Measurements from ENCODE around the gene VTCN1. TPM values are rescaled to one million over a fixed set of nuclear protein-coding genes. Genes with fewer than 3 reads are reported as not detected.

VTCN1 gene
- total and polyA plus RNA-seq, 2 donors (not counting 3 experiments of a cell fraction or from before 2014, with no cell fraction given), result not detected

DNA sequence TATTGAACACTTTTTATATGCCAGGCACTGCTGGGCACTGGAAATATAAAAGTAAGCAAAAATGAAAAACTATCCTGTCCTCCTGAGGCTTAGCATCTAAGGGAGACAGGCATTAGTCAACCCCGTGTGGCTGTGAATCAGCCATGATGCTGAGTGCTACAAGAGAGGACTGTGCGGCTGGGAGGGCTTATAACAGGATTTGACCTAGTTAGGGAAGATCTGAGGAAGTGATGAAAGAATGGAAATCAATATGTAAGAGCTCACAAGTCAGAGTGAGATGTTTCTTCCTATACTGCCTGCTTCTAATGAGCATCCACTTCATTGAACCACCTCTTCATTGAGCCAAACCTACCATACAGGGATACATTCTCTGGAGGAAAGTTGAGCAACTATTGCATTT lies 104.2 kb downstream of the VTCN1 start:
- H3K9me1 ChIP-seq (replicated peaks; ENCODE audit: control insufficient read depth, extremely low read depth, insufficient read depth, low read length), result no peaks in the 10 kb centered on the region
- dilution Hi-C loops (cut with MboI; ENCODE audit: extremely low pct_ligation_motif_present, low sequenced_read_pairs), result no loop called here
- intact Hi-C loops (cut with micrococcal nuclease), result no loop called here

DNA sequence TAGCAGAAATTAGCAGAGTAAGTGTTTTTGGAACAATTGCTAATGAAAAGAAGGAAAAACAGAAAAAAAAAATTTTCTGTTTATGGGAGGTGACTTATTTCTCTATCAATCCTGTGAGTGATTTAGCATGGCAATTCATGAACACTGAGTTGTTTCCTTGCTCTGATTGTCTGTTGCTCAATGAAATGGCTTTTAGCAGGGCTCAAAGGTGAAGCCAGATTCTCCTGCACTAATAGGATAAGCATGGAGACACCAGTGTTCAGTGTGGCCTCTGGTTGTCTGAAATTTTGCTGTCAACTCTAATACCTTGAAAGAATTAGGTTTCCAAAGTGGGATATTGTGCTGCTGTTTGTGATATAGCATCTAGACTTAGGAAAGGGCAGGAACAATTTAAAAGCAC lies 105.0 kb downstream of the VTCN1 start:
- dilution Hi-C loops (cut with MboI; ENCODE audit: extremely low pct_ligation_motif_present, low sequenced_read_pairs), result no loop called here
- H3K27me3 ChIP-seq (ENCODE audit: control insufficient read depth in 2 of 2, insufficient read depth in 2 of 2, low read length in 2 of 2), result no peaks in the 10 kb centered on the region
- H3K9me3 ChIP-seq (replicated peaks; ENCODE audit: control insufficient read depth, insufficient read depth, low read length), result no peaks in the 10 kb centered on the region
- no TSS peak for BruUV-seq (replicated peaks)
- peaks cover 0 to 3% of the 10 kb centered on the region in 2 experiments for H3K36me3 ChIP-seq (ENCODE audit: control insufficient read depth in 2 of 2, extremely low read depth in 1 of 2, insufficient read depth in 2 of 2, low read length in 2 of 2)
- no peak overlapping the region for H3K4me3 ChIP-seq (replicated peaks in 1 of 3; ENCODE audit: insufficient read depth in 1 of 3, low read depth in 1 of 3, low read length in 3 of 3)
- no peak for FAIRE-seq
- H4K20me1 ChIP-seq (replicated peaks; ENCODE audit: control insufficient read depth, extremely low read depth, insufficient read depth, low read length), result no peaks in the 10 kb centered on the region
- no peaks in the 10 kb centered on the region for H3K79me2 ChIP-seq (ENCODE audit: control insufficient read depth, insufficient read depth, low read length)
- H2AFZ ChIP-seq (ENCODE audit: low read depth, low read length), result no peak overlapping the region
- ChIA-PET CTCF (no interaction called here), POLR2A (interaction anchor here (1.4 kb wide), 1 partner anchor 12 kb away, joined by 3 read pairs; no protein-coding TSS in a partner anchor)
- peaks cover 4% of the 10 kb centered on the region for H3K4me1 ChIP-seq (ENCODE audit: control insufficient read depth, extremely low read depth, insufficient read depth, low read length)
- intact Hi-C loops (cut with micrococcal nuclease), result no loop called here
- no peaks in the 10 kb centered on the region for H3K9me1 ChIP-seq (replicated peaks; ENCODE audit: control insufficient read depth, extremely low read depth, insufficient read depth, low read length)
- TF ChIP-seq GATA2 (IDR thresholded peaks at IDR 0.05; ENCODE audit: insufficient read depth, insufficient read length, low read depth, low read length), result no peak
- TF ChIP-seq JUN (IDR thresholded peaks at IDR 0.05; ENCODE audit: borderline replicate concordance, insufficient read depth, insufficient read length, low read depth), result no peak
- TF ChIP-seq FOS (IDR thresholded peaks at IDR 0.05; ENCODE audit: borderline replicate concordance, insufficient read depth, low read length), result no peak
- no peak for TF ChIP-seq POLR2A (IDR thresholded peaks at IDR 0.05; ENCODE audit: low read depth, low read length)
- TF ChIP-seq, protein P1, sequence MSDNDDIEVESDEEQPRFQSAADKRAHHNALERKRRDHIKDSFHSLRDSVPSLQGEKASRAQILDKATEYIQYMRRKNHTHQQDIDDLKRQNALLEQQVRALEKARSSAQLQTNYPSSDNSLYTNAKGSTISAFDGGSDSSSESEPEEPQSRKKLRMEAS (IDR thresholded peaks at IDR 0.05; ENCODE audit: insufficient read depth, insufficient read length), result no peak
- no peak for TF ChIP-seq EZH2 (IDR thresholded peaks at IDR 0.05; ENCODE audit: borderline replicate concordance, low read depth, low read length, severe bottlenecking)
- TF ChIP-seq MYC (IDR thresholded peaks at IDR 0.05; ENCODE audit: low read depth, low read length), result no peak
- TF ChIP-seq, protein P2, sequence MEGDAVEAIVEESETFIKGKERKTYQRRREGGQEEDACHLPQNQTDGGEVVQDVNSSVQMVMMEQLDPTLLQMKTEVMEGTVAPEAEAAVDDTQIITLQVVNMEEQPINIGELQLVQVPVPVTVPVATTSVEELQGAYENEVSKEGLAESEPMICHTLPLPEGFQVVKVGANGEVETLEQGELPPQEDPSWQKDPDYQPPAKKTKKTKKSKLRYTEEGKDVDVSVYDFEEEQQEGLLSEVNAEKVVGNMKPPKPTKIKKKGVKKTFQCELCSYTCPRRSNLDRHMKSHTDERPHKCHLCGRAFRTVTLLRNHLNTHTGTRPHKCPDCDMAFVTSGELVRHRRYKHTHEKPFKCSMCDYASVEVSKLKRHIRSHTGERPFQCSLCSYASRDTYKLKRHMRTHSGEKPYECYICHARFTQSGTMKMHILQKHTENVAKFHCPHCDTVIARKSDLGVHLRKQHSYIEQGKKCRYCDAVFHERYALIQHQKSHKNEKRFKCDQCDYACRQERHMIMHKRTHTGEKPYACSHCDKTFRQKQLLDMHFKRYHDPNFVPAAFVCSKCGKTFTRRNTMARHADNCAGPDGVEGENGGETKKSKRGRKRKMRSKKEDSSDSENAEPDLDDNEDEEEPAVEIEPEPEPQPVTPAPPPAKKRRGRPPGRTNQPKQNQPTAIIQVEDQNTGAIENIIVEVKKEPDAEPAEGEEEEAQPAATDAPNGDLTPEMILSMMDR (IDR thresholded peaks at IDR 0.05; ENCODE audit: extremely low read depth in 1 of 2, insufficient read depth in 1 of 2, low read depth in 1 of 2, low read length in 2 of 2), result no peak
- no peak for TF ChIP-seq POLR2AphosphoS5 (IDR thresholded peaks at IDR 0.05; ENCODE audit: insufficient read depth, low read depth, low read length)
- no peak overlapping the region for H3K27ac ChIP-seq (ENCODE audit: insufficient read depth, low read depth, low read length)
- no peak for DNase-seq (ENCODE audit: low read depth, low spot score)
- no peak overlapping the region for H3K4me2 ChIP-seq (ENCODE audit: insufficient read depth, low read length)
- H3K9ac ChIP-seq (replicated peaks; ENCODE audit: extremely low read depth, insufficient read depth, low read length), result no peak overlapping the region

More for the DNA sequence above, 104.2 kb downstream of the VTCN1 start:
- ChIA-PET POLR2A (interaction anchor here (1.4 kb wide), 1 partner anchor 12 kb away, joined by 3 read pairs; no protein-coding TSS in a partner anchor), CTCF (interaction anchor here (0.9 to 1.7 kb wide), 2 partner anchors 13 to 22 kb away, joined by 3 to 10 read pairs; no protein-coding TSS in a partner anchor)
- TF ChIP-seq POLR2A (IDR thresholded peaks at IDR 0.05; ENCODE audit: low read depth, low read length) (no peak), JUN (IDR thresholded peaks at IDR 0.05; ENCODE audit: borderline replicate concordance, insufficient read depth, insufficient read length, low read depth) (no peak), POLR2AphosphoS5 (IDR thresholded peaks at IDR 0.05; ENCODE audit: insufficient read depth, low read depth, low read length) (no peak), GATA2 (IDR thresholded peaks at IDR 0.05; ENCODE audit: insufficient read depth, insufficient read length, low read depth, low read length) (no peak), FOS (IDR thresholded peaks at IDR 0.05; ENCODE audit: borderline replicate concordance, insufficient read depth, low read length) (no peak), MYC (IDR thresholded peaks at IDR 0.05; ENCODE audit: low read depth, low read length) (no peak)
- TF ChIP-seq, protein P2 (IDR thresholded peaks at IDR 0.05; ENCODE audit: extremely low read depth in 1 of 2, insufficient read depth in 1 of 2, low read depth in 1 of 2, low read length in 2 of 2), result no peak
- Histone ChIP-seq H3K79me2 (ENCODE audit: control insufficient read depth, insufficient read depth, low read length) (no peaks in the 10 kb centered on the region), H4K20me1 (replicated peaks; ENCODE audit: control insufficient read depth, extremely low read depth, insufficient read depth, low read length) (no peaks in the 10 kb centered on the region), H3K9me3 (replicated peaks; ENCODE audit: control insufficient read depth, insufficient read depth, low read length) (no peaks in the 10 kb centered on the region), H3K27ac (ENCODE audit: insufficient read depth, low read depth, low read length) (no peak overlapping the region), H3K9ac (replicated peaks; ENCODE audit: extremely low read depth, insufficient read depth, low read length) (no peak overlapping the region), H3K4me1 (ENCODE audit: control insufficient read depth, extremely low read depth, insufficient read depth, low read length) (peaks cover 10% of the 10 kb centered on the region), H3K4me2 (ENCODE audit: insufficient read depth, low read length) (no peak overlapping the region), H3K27me3 (ENCODE audit: control insufficient read depth in 2 of 2, insufficient read depth in 2 of 2, low read length in 2 of 2) (no peaks in the 10 kb centered on the region), H3K4me3 (replicated peaks in 1 of 3; ENCODE audit: insufficient read depth in 1 of 3, low read depth in 1 of 3, low read length in 3 of 3) (no peak overlapping the region), H3K36me3 (ENCODE audit: control insufficient read depth in 2 of 2, extremely low read depth in 1 of 2, insufficient read depth in 2 of 2, low read length in 2 of 2) (peaks cover 0 to 3% of the 10 kb centered on the region in 2 experiments), H2AFZ (ENCODE audit: low read depth, low read length) (no peak overlapping the region)
- DNase-seq (ENCODE audit: low read depth, low spot score) (no peak), FAIRE-seq (no peak)
- BruUV-seq (replicated peaks), result no TSS peak
